Mucosa of rectum (tissue), 2 donors: ENCODE data around the gene CCDC57.
"Not testable (repeated sequence)": the region's sequence is repeated elsewhere in the genome, so short reads cannot be mapped to it uniquely, and the experiment has no call there.

Experiments used
- H3K27ac ChIP-seq, 2 donors: one replicate each; pipeline ENCODE4 v1.7.0; 2013; ENCODE audit warnings: inconsistent platforms in 2 of 2, low read depth in 2 of 2, low read length in 2 of 2
- H3K27me3 ChIP-seq, 2 donors: one replicate each; pipeline ENCODE4 v1.7.0; 2013; ENCODE audit warnings: low read length in 2 of 2; ENCODE audit not compliant: control insufficient read depth in 2 of 2, insufficient read depth in 2 of 2
- H3K36me3 ChIP-seq, 2 donors: one replicate each; pipeline ENCODE4 v1.7.0; 2013; ENCODE audit warnings: low read length in 2 of 2; ENCODE audit not compliant: control insufficient read depth in 2 of 2, insufficient read depth in 2 of 2
- H3K4me1 ChIP-seq, 2 donors: one replicate each; pipeline ENCODE4 v1.7.0; 2013; ENCODE audit warnings: low read length in 2 of 2, mild to moderate bottlenecking in 1 of 2; ENCODE audit not compliant: control insufficient read depth in 2 of 2, insufficient read depth in 2 of 2
- H3K4me3 ChIP-seq, 2 donors: one replicate each; pipeline ENCODE4 v1.7.0; 2013; ENCODE audit warnings: low read length in 2 of 2
- H3K9ac ChIP-seq, 2 donors: one replicate each; pipeline ENCODE4 v1.7.0; 2013; ENCODE audit warnings: low read length in 2 of 2, low read depth in 1 of 2, mild to moderate bottlenecking in 1 of 2
- H3K9me3 ChIP-seq, 2 donors: one replicate each; pipeline ENCODE4 v1.7.0; 2013; ENCODE audit warnings: low read length in 2 of 2; ENCODE audit not compliant: control insufficient read depth in 2 of 2
- donor health status: healthy.
- donor health status: Normal muscosa, but diverticular disease.

CCDC57 gene

GRCh38 chr17:82215972-82216300, 3.3 kb upstream of the CCDC57 start:
- H3K27me3 ChIP-seq, result no peaks in the 10 kb centered on the region
- H3K9me3 ChIP-seq, result no peaks in the 10 kb centered on the region
- H3K4me1 ChIP-seq, result peaks cover 35 to 37% of the 10 kb centered on the region in 2 donors
- no peak overlapping the region for H3K4me3 ChIP-seq
- no peaks in the 10 kb centered on the region for H3K36me3 ChIP-seq
- H3K27ac ChIP-seq, result peak overlapping the region; percentile 83 to 91
- H3K9ac ChIP-seq, result peak overlapping the region; percentile 51 to 56

DNA sequence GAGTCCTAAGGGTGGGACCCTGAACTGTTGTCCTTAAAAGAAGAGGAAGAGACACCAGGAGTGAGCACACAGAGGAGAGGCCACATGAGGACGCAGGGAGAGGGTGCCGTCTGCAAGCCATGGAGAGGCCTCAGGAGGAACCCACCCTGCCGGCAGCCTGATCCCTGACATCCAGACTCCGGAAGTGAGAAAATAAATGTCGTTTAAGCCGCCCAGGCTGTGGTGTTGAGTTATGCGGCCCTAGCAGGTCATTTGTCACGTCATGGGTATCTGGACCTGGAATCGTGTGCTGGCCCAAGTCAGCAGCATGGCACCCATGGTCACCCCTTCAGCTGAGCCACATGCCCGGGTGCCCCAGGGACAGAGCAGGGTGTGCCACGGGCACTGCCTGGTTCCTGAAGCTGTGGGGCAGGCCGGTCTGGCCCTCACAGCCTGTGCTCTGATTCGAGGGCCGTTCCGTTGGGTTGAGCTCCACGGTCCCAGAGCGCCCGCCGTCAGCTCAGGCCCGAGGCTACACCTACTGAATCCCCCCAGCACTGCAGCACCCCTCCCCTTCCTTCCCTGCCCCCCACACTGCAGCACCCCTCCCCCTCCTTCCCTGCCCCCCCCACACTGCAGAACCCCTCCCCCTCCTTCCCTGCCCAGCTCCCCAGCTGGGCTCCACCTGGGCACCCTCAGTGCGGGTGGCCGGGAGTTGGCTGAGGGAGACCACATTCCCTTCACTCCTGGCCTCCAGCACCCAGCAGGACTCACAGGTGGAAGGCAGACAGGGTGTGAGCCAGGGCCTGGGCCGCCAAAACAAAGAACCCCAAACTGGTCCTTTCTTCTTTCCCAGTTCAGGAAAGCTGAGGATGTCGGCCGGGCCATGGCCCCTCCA, 2.7 kb upstream of the CCDC57 start:
- Histone ChIP-seq H3K4me1 (peaks cover 35 to 37% of the 10 kb centered on the region in 2 donors), H3K9me3 (no peaks in the 10 kb centered on the region), H3K27ac (peak overlapping the region; percentile 83 to 91), H3K9ac (no peak overlapping the region), H3K4me3 (no peak overlapping the region), H3K36me3 (no peaks in the 10 kb centered on the region), H3K27me3 (no peaks in the 10 kb centered on the region)

DNA sequence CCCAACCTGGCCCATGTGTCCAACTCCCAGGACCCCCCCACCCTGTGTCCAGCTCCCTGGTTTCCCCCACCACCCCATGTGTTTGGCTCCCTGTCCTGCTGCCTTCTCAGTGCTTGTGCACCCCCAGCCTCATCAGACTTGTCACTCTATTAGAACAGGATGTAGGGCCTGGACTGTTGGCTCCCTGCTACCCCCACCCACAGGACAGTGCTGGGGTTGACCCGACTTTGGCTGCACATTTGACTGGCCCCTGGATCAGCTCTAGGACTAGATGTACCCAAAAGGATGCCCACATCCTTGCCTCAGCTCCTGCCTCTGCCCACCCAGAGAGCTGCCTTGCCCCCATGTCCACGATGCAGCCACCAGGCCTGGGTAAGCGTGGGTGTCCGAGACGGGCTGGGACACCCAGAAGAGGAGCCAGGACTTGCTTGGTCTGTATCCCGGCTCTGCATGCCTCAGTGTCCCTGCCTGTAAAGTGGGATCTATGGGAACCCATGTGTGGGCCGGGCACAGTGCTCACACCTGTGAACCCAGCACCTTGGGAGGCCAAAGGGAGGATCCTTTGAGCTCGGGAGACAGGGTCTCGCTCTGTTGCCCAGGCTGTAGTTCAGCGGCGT, 1.5 kb upstream of the CCDC57 start:
- Histone ChIP-seq H3K27me3 (no peaks in the 10 kb centered on the region), H3K9ac (no peak overlapping the region), H3K36me3 (no peaks in the 10 kb centered on the region), H3K27ac (no peak overlapping the region), H3K4me1 (peaks cover 35 to 37% of the 10 kb centered on the region in 2 donors), H3K9me3 (no peaks in the 10 kb centered on the region), H3K4me3 (no peak overlapping the region)

DNA sequence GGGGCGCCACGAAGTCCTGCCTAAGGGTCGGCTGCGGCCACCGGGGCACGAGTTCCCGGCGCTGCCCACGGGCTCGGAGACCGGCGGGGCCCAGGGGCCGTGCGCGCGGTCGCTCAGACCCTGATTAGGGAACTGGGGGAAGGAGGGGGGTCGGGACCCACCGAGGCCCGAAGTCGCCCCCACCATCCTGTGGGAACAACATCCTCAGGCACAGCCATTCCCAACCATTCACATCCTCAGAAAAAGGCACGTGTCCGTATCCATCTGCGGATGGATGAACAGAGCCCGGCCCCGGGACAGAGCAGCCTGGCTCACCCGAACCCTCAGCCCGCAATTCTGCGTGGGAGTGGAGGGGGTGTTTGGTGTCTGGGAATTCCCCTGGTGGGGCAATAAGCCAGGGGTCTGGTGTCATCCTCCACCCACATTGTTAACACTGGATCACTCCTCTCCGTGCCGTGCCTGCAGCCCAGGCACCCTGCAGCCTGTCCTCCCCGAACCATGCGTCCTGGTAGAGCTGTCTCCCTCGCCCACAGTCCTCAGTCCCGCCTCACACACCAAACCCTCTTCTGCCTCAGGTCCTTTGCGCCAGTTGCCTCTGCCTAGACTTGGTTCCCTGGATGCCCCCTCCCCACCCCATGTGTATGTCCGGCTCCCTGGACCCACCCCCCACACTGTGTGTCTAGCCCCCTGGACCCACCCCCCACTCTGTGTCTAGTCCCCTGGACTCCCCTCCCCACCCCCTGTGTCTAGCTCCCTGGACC, 789 bp upstream of the CCDC57 start:
- H3K27me3 ChIP-seq, result no peaks in the 10 kb centered on the region
- peak overlapping the region; percentile 68 to 72 for H3K4me3 ChIP-seq
- no peaks in the 10 kb centered on the region for H3K36me3 ChIP-seq
- H3K4me1 ChIP-seq, result peaks cover 35 to 37% of the 10 kb centered on the region in 2 donors
- H3K9ac ChIP-seq, result peak overlapping the region; percentile 52 to 82
- H3K27ac ChIP-seq, result peak overlapping the region; percentile 49 to 74
- H3K9me3 ChIP-seq, result no peaks in the 10 kb centered on the region

- H3K4me1 ChIP-seq, result peaks cover 20 to 25% of the 10 kb centered on the region in 2 donors
Measured at GRCh38 chr17:82210655-82211054, 2.0 kb downstream of the CCDC57 start.

GRCh38 chr17:82205720-82206508, 6.7 kb downstream of the CCDC57 start:
- H3K27me3 ChIP-seq, result no peaks in the 10 kb centered on the region

More at GRCh38 chr17:82210655-82211054, 2.0 kb downstream of the CCDC57 start:
- not testable (repeated sequence) for H3K9ac ChIP-seq, H3K36me3 ChIP-seq, H3K9me3 ChIP-seq, H3K27me3 ChIP-seq, H3K27ac ChIP-seq, H3K4me3 ChIP-seq

DNA sequence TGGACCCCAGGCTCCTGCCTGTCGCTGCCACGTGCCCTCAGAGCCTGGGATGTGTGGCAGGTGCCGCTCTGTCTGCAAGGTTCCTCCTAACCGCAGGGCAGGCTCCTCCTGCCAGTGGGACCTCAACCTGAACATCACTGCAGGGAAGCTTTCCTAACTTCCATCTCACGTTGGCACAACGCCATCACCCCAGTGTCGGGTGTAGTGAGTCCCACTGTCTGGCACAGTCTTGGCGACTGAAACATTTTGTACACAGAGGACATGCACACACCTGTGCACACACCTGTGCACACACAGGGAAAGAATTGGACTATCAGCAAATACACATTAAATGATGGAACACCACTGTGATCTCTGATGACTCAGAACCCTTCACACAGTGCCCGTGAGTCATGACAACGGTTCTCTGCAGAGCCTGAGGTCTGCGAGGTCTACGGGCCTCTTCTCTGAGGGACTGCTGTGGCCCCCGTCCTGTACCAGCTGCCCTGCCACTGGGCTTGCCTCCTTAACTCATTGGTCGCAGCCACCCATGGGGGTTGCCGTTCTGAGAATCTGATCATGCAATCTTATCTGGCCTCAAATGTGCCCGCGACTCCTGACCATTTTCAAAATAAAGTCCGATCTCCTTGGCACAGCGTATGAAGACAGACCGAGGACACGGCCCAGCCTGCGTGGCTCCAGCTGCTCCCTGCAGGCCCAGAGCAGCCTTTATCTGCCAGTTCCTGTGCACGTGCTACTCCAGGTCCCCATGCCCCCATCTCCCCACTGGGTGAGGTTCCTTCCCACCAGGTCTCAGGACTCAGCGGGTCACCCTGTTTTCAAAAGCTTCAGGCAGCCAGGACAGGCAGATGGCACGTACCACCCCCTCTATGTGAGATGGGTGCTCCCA, 7.6 kb downstream of the CCDC57 start:
- H3K4me1 ChIP-seq, result peaks cover 5 to 7% of the 10 kb centered on the region in 2 donors
- H3K36me3 ChIP-seq, result no peaks in the 10 kb centered on the region
- H3K27me3 ChIP-seq, result no peaks in the 10 kb centered on the region
- H3K9me3 ChIP-seq, result no peaks in the 10 kb centered on the region
- H3K9ac ChIP-seq, result no peak overlapping the region
- no peak overlapping the region for H3K4me3 ChIP-seq
- H3K27ac ChIP-seq, result peak overlapping the region in 1 of 2 donors; percentile 82

More at GRCh38 chr17:82205720-82206508, 6.7 kb downstream of the CCDC57 start:
- Histone ChIP-seq H3K27ac (peak overlapping the region; percentile 82 to 86), H3K4me1 (peaks cover 5 to 7% of the 10 kb centered on the region in 2 donors), H3K9me3 (no peaks in the 10 kb centered on the region), H3K4me3 (peak overlapping the region in 1 of 2 donors; percentile 53), H3K36me3 (no peaks in the 10 kb centered on the region), H3K9ac (peak overlapping the region; percentile 55 to 63)

GRCh38 chr17:82203920-82204319, 8.7 kb downstream of the CCDC57 start:
- Histone ChIP-seq H3K36me3 (peaks cover 3 to 7% of the 10 kb centered on the region in 2 donors), H3K9me3 (no peaks in the 10 kb centered on the region), H3K4me3 (no peak overlapping the region), H3K4me1 (peaks cover 5 to 12% of the 10 kb centered on the region in 2 donors), H3K27ac (no peak overlapping the region), H3K9ac (no peak overlapping the region), H3K27me3 (no peaks in the 10 kb centered on the region)

- H3K27me3 ChIP-seq, result no peaks in the 10 kb centered on the region
- peaks cover 5 to 7% of the 10 kb centered on the region in 2 donors for H3K36me3 ChIP-seq
- H3K4me1 ChIP-seq, result peaks cover 8 to 12% of the 10 kb centered on the region in 2 donors
- no peak overlapping the region for H3K27ac ChIP-seq
- no peak overlapping the region for H3K4me3 ChIP-seq
- H3K9ac ChIP-seq, result no peak overlapping the region
- no peaks in the 10 kb centered on the region for H3K9me3 ChIP-seq
Measured at GRCh38 chr17:82202981-82203380, 9.7 kb downstream of the CCDC57 start.
